ENCODE data around the gene SSMEM1. TPM values are rescaled to one million over a fixed set of nuclear protein-coding genes. Genes with fewer than 3 reads are reported as not detected.
"Not testable (repeated sequence)": the region's sequence is repeated elsewhere in the genome, so short reads cannot be mapped to it uniquely, and the experiment has no call there.

The SSMEM1 gene
- total RNA-seq, 1 donor from 2014 or later = not detected

DNA sequence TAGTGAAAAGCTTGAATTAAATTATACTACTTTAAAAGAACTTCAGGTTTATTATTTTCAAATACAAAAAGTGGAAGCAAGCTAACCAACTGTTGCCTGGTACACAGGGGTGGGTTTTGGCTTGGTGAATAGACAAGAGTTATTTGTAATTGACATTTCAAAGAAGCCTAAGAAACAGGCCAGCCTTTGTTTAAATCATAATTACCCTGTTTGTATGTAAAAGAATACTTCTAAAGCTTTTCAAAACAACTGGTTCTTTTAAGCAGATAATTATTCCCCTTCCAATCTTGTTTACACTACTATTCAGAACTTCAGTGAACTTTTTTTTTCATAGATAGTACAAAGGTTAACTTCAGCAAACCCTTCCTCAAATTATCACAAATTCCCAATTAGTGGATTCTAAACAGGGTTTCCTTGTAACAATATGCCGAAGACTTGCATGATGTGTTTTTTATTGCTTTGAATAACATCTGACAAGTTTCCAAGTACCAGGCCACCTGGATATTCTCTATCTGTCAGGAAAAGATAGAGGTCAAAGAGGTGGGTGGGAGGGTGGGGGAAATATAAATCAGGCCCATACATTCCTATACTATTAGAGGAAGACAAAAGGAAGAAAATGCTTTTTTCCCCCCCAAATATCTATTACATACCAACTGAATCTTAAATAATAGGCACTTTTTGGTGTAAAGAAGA, 20.4 kb downstream of the SSMEM1 start:
- H3K27me3 Mint-ChIP-seq (ENCODE audit: unreplicated experiment) = no peaks in the 10 kb centered on the region
- H3K4me1 Mint-ChIP-seq (ENCODE audit: unreplicated experiment) = peaks cover 13% of the 10 kb centered on the region
- H3K9me3 Mint-ChIP-seq (ENCODE audit: unreplicated experiment) = no peaks in the 10 kb centered on the region
- no peaks in the 10 kb centered on the region for H3K36me3 Mint-ChIP-seq (ENCODE audit: unreplicated experiment)
- TF ChIP-seq, protein P1, sequence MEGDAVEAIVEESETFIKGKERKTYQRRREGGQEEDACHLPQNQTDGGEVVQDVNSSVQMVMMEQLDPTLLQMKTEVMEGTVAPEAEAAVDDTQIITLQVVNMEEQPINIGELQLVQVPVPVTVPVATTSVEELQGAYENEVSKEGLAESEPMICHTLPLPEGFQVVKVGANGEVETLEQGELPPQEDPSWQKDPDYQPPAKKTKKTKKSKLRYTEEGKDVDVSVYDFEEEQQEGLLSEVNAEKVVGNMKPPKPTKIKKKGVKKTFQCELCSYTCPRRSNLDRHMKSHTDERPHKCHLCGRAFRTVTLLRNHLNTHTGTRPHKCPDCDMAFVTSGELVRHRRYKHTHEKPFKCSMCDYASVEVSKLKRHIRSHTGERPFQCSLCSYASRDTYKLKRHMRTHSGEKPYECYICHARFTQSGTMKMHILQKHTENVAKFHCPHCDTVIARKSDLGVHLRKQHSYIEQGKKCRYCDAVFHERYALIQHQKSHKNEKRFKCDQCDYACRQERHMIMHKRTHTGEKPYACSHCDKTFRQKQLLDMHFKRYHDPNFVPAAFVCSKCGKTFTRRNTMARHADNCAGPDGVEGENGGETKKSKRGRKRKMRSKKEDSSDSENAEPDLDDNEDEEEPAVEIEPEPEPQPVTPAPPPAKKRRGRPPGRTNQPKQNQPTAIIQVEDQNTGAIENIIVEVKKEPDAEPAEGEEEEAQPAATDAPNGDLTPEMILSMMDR (IDR thresholded peaks at IDR 0.05) = no peak
- no peak for DNase-seq (ENCODE audit: extremely low spot score, unreplicated experiment)
- no peak overlapping the region for H3K27ac Mint-ChIP-seq (ENCODE audit: unreplicated experiment)
- no peak overlapping the region for H3K4me3 Mint-ChIP-seq (ENCODE audit: unreplicated experiment)

DNA sequence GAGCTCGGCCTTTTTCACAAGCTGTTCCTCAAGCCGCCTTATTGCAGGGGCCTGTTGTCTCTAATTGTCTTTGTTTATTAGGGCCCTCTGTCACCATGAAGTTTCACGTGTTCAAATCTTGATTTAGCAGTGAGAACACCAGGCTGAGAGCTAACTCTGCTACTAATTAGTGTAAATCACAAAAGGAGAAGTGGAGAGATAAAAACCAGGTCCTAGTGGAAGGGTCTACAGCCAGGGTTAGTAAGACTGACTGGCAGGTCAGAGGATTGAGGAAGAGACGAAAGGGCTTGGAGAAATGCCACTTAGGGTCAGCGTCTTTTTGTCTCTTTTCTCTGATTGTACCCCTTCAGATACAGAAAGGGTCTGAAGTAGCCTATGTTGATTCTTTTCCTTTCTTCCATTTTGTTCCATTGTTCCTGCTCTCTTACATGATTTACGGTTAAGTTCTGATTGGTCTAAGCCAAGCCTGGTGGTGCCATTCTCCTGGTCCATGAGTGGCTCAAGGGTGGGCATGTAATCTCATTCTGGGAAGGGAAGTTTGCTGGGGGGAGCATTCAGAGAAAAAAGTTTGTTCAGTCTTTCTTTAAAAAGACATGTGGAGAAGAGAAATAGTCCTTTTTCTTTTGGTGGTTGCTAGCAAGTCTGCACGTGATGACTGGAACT, 21.3 kb downstream of the SSMEM1 start:
- no peak overlapping the region for H3K27ac Mint-ChIP-seq (ENCODE audit: unreplicated experiment)
- no peaks in the 10 kb centered on the region for H3K27me3 Mint-ChIP-seq (ENCODE audit: unreplicated experiment)
- no peak overlapping the region for H3K4me3 Mint-ChIP-seq (ENCODE audit: unreplicated experiment)
- peaks cover 13% of the 10 kb centered on the region for H3K4me1 Mint-ChIP-seq (ENCODE audit: unreplicated experiment)
- TF ChIP-seq, protein P1 (IDR thresholded peaks at IDR 0.05) = no peak
- no peak for DNase-seq (ENCODE audit: extremely low spot score, unreplicated experiment)
- H3K9me3 Mint-ChIP-seq (ENCODE audit: unreplicated experiment) = no peaks in the 10 kb centered on the region
- no peaks in the 10 kb centered on the region for H3K36me3 Mint-ChIP-seq (ENCODE audit: unreplicated experiment)

DNA sequence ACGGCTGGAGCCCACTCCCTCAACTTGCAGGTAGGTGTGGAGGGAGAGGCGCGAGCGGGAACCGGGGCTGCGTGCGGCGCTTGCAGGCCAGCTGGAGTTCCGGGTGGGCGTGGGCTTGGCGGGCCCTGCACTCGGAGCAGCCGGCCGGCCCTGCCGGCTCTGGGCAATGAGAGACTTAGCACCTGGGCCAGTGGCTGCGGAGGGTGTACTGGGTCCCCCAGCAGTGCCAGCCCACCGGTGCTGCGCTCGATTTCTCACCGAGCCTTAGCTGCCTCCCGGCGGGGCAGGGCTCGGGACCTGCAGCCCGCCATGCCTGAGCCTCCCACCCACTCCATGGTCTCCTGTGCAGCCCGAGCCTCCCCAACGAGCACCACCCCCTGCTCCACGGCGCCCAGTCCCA, 22.3 kb downstream of the SSMEM1 start:
- not testable (repeated sequence) for DNase-seq (ENCODE audit: extremely low spot score, unreplicated experiment); H3K27me3 Mint-ChIP-seq (ENCODE audit: unreplicated experiment); H3K4me3 Mint-ChIP-seq (ENCODE audit: unreplicated experiment); H3K27ac Mint-ChIP-seq (ENCODE audit: unreplicated experiment); H3K9me3 Mint-ChIP-seq (ENCODE audit: unreplicated experiment); H3K36me3 Mint-ChIP-seq (ENCODE audit: unreplicated experiment)
- H3K4me1 Mint-ChIP-seq (ENCODE audit: unreplicated experiment) = peaks cover 13% of the 10 kb centered on the region

DNA sequence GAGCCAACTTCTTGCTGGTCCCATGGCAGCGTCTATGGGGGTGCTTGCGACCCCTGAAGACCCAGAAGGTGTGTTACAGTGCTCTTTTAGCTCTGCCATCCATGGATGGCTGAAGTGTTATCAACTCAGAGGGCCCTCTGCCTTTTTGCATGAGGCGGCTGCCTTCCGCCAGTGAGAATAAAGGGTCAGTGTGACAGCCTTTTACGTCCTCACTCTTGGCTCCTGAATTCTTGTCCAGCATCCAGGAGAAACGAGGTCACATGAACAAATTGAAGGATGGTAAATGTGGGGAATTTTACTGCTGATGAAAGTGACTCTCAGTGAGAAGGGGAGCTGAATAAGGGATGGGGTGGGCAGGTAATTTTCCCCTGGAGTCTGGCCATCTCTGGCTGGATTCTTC, 24.1 kb downstream of the SSMEM1 start:
- Mint-ChIP-seq H3K36me3 (ENCODE audit: unreplicated experiment) (no peaks in the 10 kb centered on the region), H3K27ac (ENCODE audit: unreplicated experiment) (no peak overlapping the region), H3K4me3 (ENCODE audit: unreplicated experiment) (no peak overlapping the region), H3K27me3 (ENCODE audit: unreplicated experiment) (no peaks in the 10 kb centered on the region), H3K9me3 (ENCODE audit: unreplicated experiment) (no peaks in the 10 kb centered on the region), H3K4me1 (ENCODE audit: unreplicated experiment) (peaks cover 13% of the 10 kb centered on the region)
- no peak for DNase-seq (ENCODE audit: extremely low spot score, unreplicated experiment)
- TF ChIP-seq, protein P1 (IDR thresholded peaks at IDR 0.05) = no peak

DNA sequence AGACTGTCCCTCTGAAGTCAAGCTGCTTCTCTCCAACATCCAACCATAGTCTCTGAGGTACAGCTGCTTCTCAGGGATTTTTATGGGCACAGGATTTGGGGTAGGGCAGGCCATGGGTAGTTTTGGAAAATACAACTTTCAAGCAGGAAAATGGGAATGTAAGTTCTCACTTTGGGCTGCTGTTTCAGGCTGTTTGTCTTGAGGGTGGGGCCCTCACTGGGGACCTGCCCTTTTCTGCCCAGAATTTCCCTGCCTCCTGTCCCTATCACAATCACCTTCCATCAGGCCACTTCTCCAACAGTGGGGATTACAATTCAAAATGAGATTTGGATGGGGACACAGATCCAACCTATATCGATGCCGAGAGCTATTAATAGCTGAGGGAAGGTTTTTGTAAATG, 24.5 kb downstream of the SSMEM1 start:
- no peaks in the 10 kb centered on the region for H3K9me3 Mint-ChIP-seq (ENCODE audit: unreplicated experiment)
- peaks cover 13% of the 10 kb centered on the region for H3K4me1 Mint-ChIP-seq (ENCODE audit: unreplicated experiment)
- H3K27ac Mint-ChIP-seq (ENCODE audit: unreplicated experiment) = no peak overlapping the region
- no peak overlapping the region for H3K4me3 Mint-ChIP-seq (ENCODE audit: unreplicated experiment)
- TF ChIP-seq, protein P1 (IDR thresholded peaks at IDR 0.05) = no peak
- no peaks in the 10 kb centered on the region for H3K27me3 Mint-ChIP-seq (ENCODE audit: unreplicated experiment)
- no peaks in the 10 kb centered on the region for H3K36me3 Mint-ChIP-seq (ENCODE audit: unreplicated experiment)
- no peak for DNase-seq (ENCODE audit: extremely low spot score, unreplicated experiment)

Measured in osteocyte (in vitro differentiated cells).